Duodenal mucosa (tissue), 2 donors: ENCODE results near the gene KRT25.

Experiments used
- H3K27ac ChIP-seq: one replicate; pipeline ENCODE4 v1.7.0; 2013; ENCODE audit warnings: low read depth, low read length
- H3K27me3 ChIP-seq, 2 donors: one replicate each; pipeline ENCODE4 v1.7.0; 2013; ENCODE audit warnings: low read length in 2 of 2, control low read depth in 1 of 2; ENCODE audit not compliant: insufficient read depth in 2 of 2, control insufficient read depth in 1 of 2
- H3K36me3 ChIP-seq, 2 donors: one replicate each; pipeline ENCODE4 v1.7.0; 2013; ENCODE audit warnings: low read length in 2 of 2, control low read depth in 1 of 2; ENCODE audit not compliant: insufficient read depth in 2 of 2, control insufficient read depth in 1 of 2
- H3K4me1 ChIP-seq, 2 donors: one replicate each; pipeline ENCODE4 v1.7.0; 2013; ENCODE audit warnings: low read length in 2 of 2, control low read depth in 1 of 2; ENCODE audit not compliant: insufficient read depth in 2 of 2, control insufficient read depth in 1 of 2
- H3K4me3 ChIP-seq, 2 donors: one replicate each; pipeline ENCODE4 v1.7.0; 2013; ENCODE audit warnings: low read length in 2 of 2, low read depth in 1 of 2
- H3K9ac ChIP-seq, 2 donors: one replicate each; pipeline ENCODE4 v1.7.0; 2013; ENCODE audit warnings: low read length in 2 of 2, low read depth in 1 of 2
- H3K9me3 ChIP-seq, 2 donors: one replicate each; pipeline ENCODE4 v1.7.0; 2013; ENCODE audit warnings: low read length in 2 of 2, control low read depth in 1 of 2; ENCODE audit not compliant: control insufficient read depth in 1 of 2

KRT25 gene

GRCh38 chr17:40699853-40700252, 55.3 kb downstream of the KRT25 start:
- Histone ChIP-seq H3K9ac (no peak overlapping the region), H3K27ac (no peak overlapping the region), H3K4me3 (no peak overlapping the region), H3K9me3 (no peaks in the 10 kb centered on the region), H3K4me1 (no peaks in the 10 kb centered on the region), H3K36me3 (no peaks in the 10 kb centered on the region), H3K27me3 (peaks cover 0 to 2% of the 10 kb centered on the region in 2 donors)

DNA sequence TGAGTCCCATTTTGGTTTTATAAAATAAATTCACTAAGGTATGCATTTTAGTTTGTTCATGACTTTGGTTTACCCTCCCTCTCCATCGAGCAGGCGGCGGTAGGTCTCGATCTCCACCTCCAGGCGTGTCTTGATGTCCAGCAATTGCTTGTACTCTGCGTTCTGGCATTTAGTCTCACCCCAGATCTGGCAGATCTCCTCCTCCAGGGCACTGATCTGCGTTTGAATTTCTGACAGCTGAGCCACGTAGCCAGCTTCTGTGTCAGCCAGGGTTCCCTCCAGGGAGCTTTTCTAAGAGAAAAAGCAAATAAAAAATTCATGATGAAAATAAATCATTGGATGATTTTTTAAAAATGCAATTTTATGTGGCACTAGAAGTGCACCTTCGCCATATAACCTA, 55.8 kb downstream of the KRT25 start:
- H3K9me3 ChIP-seq, result no peaks in the 10 kb centered on the region
- peaks cover 0 to 2% of the 10 kb centered on the region in 2 donors for H3K27me3 ChIP-seq

More for the DNA sequence above, 55.8 kb downstream of the KRT25 start:
- Histone ChIP-seq H3K27ac (no peak overlapping the region), H3K9ac (no peak overlapping the region), H3K4me3 (no peak overlapping the region), H3K36me3 (no peaks in the 10 kb centered on the region), H3K4me1 (no peaks in the 10 kb centered on the region)
